Peyer's patch (tissue), 4 donors: ENCODE results near the gene FAM32A. TPM values are rescaled to one million over a fixed set of nuclear protein-coding genes. Genes with fewer than 3 reads are reported as not detected.
A peak's percentile ranks its signal among the peaks of the same experiment; 100 is the strongest.

ENCODE experiments used
- DNase-seq, 3 donors: peaks; one replicate each; pipeline ENCODE4 v3.0.0-alpha.2; 2017 to 2019
- H3K27ac ChIP-seq, 4 donors: fragments of 200-600 bp; sonication (generic); one replicate each; pipeline ENCODE4 v1.5.1; 2016 to 2019
- H3K27me3 ChIP-seq, 2 donors: fragments of 200-600 bp; sonication (generic); one replicate each; pipeline ENCODE4 v1.5.1; 2019
- H3K36me3 ChIP-seq, 3 donors: fragments of 200-600 bp; sonication (generic); one replicate each; pipeline ENCODE4 v1.5.1; 2016 to 2019
- H3K4me1 ChIP-seq, 4 donors: fragments of 200-600 bp; sonication (generic); one replicate each; pipeline ENCODE4 v1.5.1; 2016 to 2019
- H3K4me3 ChIP-seq, 4 donors: fragments of 200-600 bp; sonication (generic); 1 replicate in 3 of 4; 2 replicates in 1 of 4; pipeline ENCODE4 v1.5.1; 2016 to 2019; ENCODE audit warnings: mild to moderate bottlenecking in 1 of 4
- H3K9me3 ChIP-seq, 4 donors: fragments of 200-600 bp; sonication (generic); one replicate each; pipeline ENCODE4 v1.5.1; 2016 to 2019; ENCODE audit warnings: mild to moderate bottlenecking in 1 of 4
- CTCF ChIP-seq, 6 experiments: fragments of 450-650 bp in 4 of 6; fragments of 200-600 bp in 2 of 6; sonication (generic) in 1 of 6; IDR thresholded peaks; one replicate each; pipeline ENCODE4 v1.5.1; 2017 to 2019; ENCODE audit warnings: antibody characterized with exemption in 6 of 6, mild to moderate bottlenecking in 3 of 6, moderate library complexity in 1 of 6
- POLR2A ChIP-seq, 2 donors: fragments of 450-650 bp; IDR thresholded peaks; one replicate each; pipeline ENCODE4 v1.5.1; 2017; ENCODE audit warnings: antibody characterized with exemption in 2 of 2, mild to moderate bottlenecking in 2 of 2, moderate library complexity in 2 of 2
- total RNA-seq, 4 donors: library from RNA; depleted of rRNA; stranded (reverse); fragments of >200 nt; gene quantifications; one replicate each; pipeline ENCODE4 v1.1.0, GENCODE V29; 2016

Gene FAM32A
- total RNA-seq, 4 donors from 2014 or later: 88.0 to 116 (median 102) TPM

GRCh38 chr19:16159655-16160054 lies 25.6 kb upstream of the FAM32A start:
- no peaks in the 10 kb centered on the region for H3K27me3 ChIP-seq
- H3K4me1 ChIP-seq: no peaks in the 10 kb centered on the region
- H3K27ac ChIP-seq: no peak overlapping the region
- H3K36me3 ChIP-seq: peaks cover 0 to 24% (median 0%) of the 10 kb centered on the region in 3 donors
- no peak for DNase-seq
- TF ChIP-seq CTCF (IDR thresholded peaks at IDR 0.05) (no peak), POLR2A (IDR thresholded peaks at IDR 0.05) (no peak)
- no peak overlapping the region for H3K4me3 ChIP-seq
- H3K9me3 ChIP-seq: no peaks in the 10 kb centered on the region

- no peak overlapping the region for H3K4me3 ChIP-seq
- peaks cover 0 to 18% (median 0%) of the 10 kb centered on the region in 3 donors for H3K36me3 ChIP-seq
- no peaks in the 10 kb centered on the region for H3K27me3 ChIP-seq
- H3K9me3 ChIP-seq: no peaks in the 10 kb centered on the region
- TF ChIP-seq POLR2A (IDR thresholded peaks at IDR 0.05): no peak
- no peak for TF ChIP-seq CTCF (IDR thresholded peaks at IDR 0.05)
- DNase-seq: no peak
- no peak overlapping the region for H3K27ac ChIP-seq
- H3K4me1 ChIP-seq: no peaks in the 10 kb centered on the region
Observed at GRCh38 chr19:16160445-16160942, 24.7 kb upstream of the FAM32A start.

GRCh38 chr19:16160943-16161560 lies 24.2 kb upstream of the FAM32A start:
- Histone ChIP-seq H3K36me3 (peaks cover 0 to 14% (median 0%) of the 10 kb centered on the region in 3 donors), H3K4me3 (no peak overlapping the region), H3K4me1 (no peaks in the 10 kb centered on the region), H3K27me3 (no peaks in the 10 kb centered on the region), H3K27ac (no peak overlapping the region), H3K9me3 (no peaks in the 10 kb centered on the region)
- TF ChIP-seq POLR2A (IDR thresholded peaks at IDR 0.05): no peak
- TF ChIP-seq CTCF (IDR thresholded peaks at IDR 0.05): no peak
- no peak for DNase-seq

GRCh38 chr19:16161840-16162239 lies 23.4 kb upstream of the FAM32A start:
- no peak overlapping the region for H3K4me3 ChIP-seq
- H3K27me3 ChIP-seq: no peaks in the 10 kb centered on the region
- peaks cover 0 to 6% (median 0%) of the 10 kb centered on the region in 3 donors for H3K36me3 ChIP-seq
- TF ChIP-seq CTCF (IDR thresholded peaks at IDR 0.05): no peak
- TF ChIP-seq POLR2A (IDR thresholded peaks at IDR 0.05): no peak
- H3K27ac ChIP-seq: no peak overlapping the region
- no peaks in the 10 kb centered on the region for H3K9me3 ChIP-seq
- H3K4me1 ChIP-seq: no peaks in the 10 kb centered on the region
- no peak for DNase-seq

GRCh38 chr19:16164222-16164890 lies 20.9 kb upstream of the FAM32A start:
- peak in 2 of 3 donors; percentile 60 to 73 for DNase-seq
- H3K27me3 ChIP-seq: no peaks in the 10 kb centered on the region
- no peaks in the 10 kb centered on the region for H3K4me1 ChIP-seq
- no peaks in the 10 kb centered on the region for H3K36me3 ChIP-seq
- no peaks in the 10 kb centered on the region for H3K9me3 ChIP-seq
- peak overlapping the region in 1 of 4 donors; percentile 37 for H3K27ac ChIP-seq
- TF ChIP-seq POLR2A (IDR thresholded peaks at IDR 0.05): no peak
- TF ChIP-seq CTCF (IDR thresholded peaks at IDR 0.05): peak in 1 of 6 experiments; percentile 7
- no peak overlapping the region for H3K4me3 ChIP-seq
